C4-2B (cell line): ENCODE results near the gene WNT4.

Experiments used
- H3K27ac ChIP-seq: fragments of 450-650 bp; 2 replicates; pipeline ENCODE4 v1.5.1; 2017
- ZFX ChIP-seq: fragments of 450-650 bp; IDR thresholded peaks from 2 replicates; pipeline ENCODE4 v1.6.1; 2017
- TF ChIP-seq, protein P1 (sequence below): fragments of 450-650 bp; conservative IDR thresholded peaks from 2 replicates; pipeline ENCODE4 v1.5.1; 2017; ENCODE audit warnings: mild to moderate bottlenecking

The WNT4 gene

DNA sequence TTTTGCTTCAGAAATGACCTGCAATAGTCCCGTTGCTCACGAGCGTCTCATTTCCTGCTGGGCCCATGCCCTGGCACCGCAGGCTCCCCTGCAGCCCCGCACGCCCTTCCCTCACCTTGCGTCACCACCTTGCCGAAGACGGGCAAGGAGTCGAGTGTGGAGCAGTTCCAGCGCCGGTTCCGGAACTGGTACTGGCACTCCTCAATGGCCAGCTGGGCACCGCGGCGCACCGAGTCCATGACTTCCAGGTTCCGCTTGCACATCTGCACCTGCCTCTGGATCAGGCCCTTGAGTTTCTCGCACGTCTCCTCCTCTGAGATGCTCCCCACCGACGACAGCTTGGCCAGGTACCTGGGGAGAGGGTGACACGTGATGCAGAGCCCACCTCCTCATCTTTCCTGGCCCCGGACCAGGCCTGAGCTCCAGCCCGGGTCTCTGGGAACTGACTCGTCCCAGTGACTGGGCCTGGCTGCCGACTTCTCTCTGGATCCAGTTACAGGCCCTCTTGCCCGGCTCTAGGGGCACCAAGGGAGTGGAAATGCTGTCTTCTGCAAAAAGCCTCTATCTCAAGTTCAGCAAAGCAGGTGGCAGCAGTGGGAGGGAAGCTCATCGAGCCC is 13.3 kb downstream of the WNT4 start:
- H3K27ac ChIP-seq, result no peak overlapping the region
- TF ChIP-seq, protein P1, sequence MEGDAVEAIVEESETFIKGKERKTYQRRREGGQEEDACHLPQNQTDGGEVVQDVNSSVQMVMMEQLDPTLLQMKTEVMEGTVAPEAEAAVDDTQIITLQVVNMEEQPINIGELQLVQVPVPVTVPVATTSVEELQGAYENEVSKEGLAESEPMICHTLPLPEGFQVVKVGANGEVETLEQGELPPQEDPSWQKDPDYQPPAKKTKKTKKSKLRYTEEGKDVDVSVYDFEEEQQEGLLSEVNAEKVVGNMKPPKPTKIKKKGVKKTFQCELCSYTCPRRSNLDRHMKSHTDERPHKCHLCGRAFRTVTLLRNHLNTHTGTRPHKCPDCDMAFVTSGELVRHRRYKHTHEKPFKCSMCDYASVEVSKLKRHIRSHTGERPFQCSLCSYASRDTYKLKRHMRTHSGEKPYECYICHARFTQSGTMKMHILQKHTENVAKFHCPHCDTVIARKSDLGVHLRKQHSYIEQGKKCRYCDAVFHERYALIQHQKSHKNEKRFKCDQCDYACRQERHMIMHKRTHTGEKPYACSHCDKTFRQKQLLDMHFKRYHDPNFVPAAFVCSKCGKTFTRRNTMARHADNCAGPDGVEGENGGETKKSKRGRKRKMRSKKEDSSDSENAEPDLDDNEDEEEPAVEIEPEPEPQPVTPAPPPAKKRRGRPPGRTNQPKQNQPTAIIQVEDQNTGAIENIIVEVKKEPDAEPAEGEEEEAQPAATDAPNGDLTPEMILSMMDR, result no peak
- no peak for TF ChIP-seq ZFX

DNA sequence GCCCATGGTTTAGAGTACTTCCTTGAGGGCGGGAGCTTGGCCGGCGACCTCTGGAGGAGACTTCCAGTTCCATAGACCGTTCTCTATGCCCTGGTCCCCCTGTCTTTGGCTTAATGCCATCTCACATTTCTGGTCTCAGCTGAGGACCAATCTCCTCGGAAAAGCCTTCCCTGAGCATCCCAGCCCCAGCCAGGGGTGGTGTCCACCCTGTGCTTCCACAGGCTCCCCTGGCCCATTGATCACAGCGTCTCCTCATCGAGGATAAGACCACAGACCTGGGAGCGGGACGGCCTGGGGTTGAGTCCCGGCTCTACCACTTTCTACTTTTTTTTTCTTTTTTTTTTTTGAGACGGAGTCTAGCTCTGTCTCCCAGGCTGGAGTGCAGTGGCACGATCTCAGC is 14.5 kb downstream of the WNT4 start:
- no peak overlapping the region for H3K27ac ChIP-seq
- TF ChIP-seq, protein P1, result no peak

DNA sequence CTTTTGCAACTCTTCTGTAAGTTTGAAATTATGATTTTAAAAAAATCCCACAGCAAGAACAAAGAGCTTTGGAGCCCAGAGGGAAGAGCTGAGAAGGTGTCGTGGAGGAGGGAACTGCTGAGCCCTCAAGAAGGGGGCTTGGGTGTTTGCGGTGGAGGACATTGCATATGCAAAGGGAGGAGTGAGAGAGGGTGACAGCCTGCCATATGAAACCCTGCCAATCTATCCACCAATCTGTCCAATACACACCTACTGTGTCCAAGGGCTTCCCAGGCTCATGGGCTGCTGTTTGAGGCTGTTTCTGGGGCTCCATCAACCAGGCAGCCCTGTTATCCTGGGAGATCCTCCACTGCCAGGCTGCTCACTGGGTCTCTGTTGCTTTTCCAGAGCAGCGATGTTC is 15.2 kb downstream of the WNT4 start:
- no peak overlapping the region for H3K27ac ChIP-seq
- TF ChIP-seq ZFX, result no peak
- TF ChIP-seq, protein P1, result no peak

DNA sequence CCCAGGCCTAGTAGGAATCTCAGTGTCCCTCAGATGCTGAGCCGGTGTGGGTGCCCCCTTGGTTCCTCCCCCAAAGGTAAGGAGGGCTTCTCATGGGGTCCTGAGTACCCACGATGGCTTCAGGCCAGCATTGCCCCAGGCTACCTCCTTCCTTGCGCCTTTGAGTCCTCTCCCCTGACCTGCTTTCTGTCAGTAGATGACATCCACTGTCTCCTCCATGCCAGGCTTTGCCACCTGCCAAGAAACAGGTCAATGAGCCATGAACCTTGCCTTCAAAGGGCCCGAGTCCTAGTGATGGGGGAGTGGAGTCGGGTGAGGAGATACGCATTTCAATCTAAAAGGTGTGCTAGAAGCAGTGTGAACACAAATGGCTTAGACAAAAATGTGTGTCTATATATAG is 15.6 kb downstream of the WNT4 start:
- TF ChIP-seq, protein P1, result no peak
- no peak for TF ChIP-seq ZFX
- no peak overlapping the region for H3K27ac ChIP-seq

DNA sequence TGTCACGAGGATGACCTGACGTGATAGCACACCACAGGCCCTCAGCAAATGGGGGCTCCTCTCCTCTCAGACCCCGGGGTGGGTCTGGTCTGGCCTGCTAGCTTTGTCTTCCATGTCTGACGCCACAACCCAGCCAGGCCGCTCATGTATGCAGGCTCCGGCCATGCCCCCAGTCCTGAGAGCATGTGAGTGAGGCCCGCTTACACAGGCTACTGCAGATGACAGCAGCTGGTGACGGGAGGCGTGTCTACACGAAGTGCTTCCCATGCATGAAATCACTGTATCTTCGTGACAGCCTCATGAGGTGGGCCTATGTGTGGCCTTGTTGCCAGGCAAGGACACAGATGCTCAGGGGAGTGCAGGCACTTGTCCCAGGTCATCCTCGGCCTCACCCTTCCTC is 16.4 kb downstream of the WNT4 start:
- no peak for TF ChIP-seq ZFX
- TF ChIP-seq, protein P1, result no peak
- no peak overlapping the region for H3K27ac ChIP-seq

DNA sequence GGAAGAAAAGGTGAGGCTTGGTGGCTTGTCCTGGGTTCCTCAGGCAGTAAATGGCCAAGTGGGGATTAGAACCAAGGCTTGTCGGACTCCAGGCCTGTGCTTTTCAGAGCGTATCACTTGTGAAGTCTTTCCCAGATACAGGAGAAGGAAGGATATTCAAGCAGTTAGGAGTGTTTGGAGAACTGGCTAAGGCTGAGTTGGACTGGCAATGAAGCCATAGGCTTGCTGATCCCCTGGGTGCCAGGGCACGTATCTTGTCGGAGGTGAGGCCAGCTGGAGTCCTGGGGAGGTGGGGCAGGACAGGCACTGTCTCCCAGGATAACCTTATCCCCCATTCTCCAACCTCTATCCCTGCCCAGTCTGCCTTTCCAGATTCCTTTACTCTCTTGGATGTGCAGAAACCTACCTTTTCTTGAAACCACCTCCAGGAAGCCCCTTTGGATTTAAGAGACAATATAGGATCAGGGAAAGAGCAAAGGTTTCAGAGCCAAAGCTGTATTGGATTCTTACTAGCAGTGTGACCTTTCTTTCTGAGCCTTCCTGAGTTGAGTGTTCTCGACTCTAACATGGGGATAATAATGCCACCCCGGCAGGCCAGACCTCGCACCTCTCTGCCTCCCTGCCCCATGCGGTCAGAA is 18.2 kb downstream of the WNT4 start:
- no peak for TF ChIP-seq ZFX
- TF ChIP-seq, protein P1, result no peak
- no peak overlapping the region for H3K27ac ChIP-seq

DNA sequence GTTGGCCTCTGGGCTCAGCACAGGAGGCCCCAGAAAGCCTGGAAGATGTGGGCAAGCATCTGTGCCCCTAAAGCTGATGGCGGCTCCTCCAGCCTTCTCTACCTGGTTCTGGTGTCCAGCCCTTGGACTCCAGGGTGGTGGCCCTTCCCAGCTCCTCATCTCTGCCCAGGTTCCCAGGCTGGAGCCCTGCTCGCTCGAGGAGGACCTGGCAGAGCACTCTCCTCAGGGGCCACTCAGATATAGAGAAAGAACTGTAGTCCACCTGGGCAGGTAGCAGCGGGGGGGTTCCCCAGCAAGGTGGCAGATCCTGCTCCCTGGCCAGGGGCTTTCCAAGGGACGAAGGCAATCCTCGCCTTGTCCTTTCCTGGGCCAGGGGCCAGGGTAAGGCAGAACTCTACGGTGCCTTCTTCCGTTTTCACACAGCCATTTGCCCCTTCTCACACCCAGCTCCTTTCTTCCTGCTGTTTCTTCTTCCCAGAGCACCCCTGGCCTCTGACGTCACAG is 18.9 kb downstream of the WNT4 start:
- no peak overlapping the region for H3K27ac ChIP-seq
- no peak for TF ChIP-seq ZFX
- TF ChIP-seq, protein P1, result no peak
